K562 (cell line): Measurements from ENCODE around the gene GAB1. TPM values are rescaled to one million over a fixed set of nuclear protein-coding genes. Genes with fewer than 3 reads are reported as not detected.

Source experiments
- ATAC-seq: fragments of 200-7000 bp; cut with Tn5 transposase; 3 replicates; pipeline ENCODE4 v1.9.1; 2020; ENCODE audit warnings: moderate library complexity
- BruUV-seq: library from RNA; stranded (reverse); fragments of 400-500 nt; replicated peaks from 2 replicates; lab custom pipeline; 2021; lab: Mats Ljungman, UMichigan
- CTCF ChIA-PET: fragments of 300-600 bp; formaldehyde crosslinking; extraction: SDS; loops from one replicate; lab custom pipeline; 2021; ENCODE audit warnings: low intra/inter-chr PET ratio; lab: Yijun Ruan, JAX
- POLR2A ChIA-PET: fragments of 300-600, 350-650 bp; sonication (Branson Sonifier 250); formaldehyde crosslinking; extraction: SDS; loops from one replicate; lab custom pipeline; 2021; ENCODE audit warnings: antibody characterized with exemption, inconsistent platforms; lab: Yijun Ruan, JAX
- DNase-seq, 4 experiments: peaks; one replicate each; pipeline versions ENCODE4 v3.0.0 to v3.0.0-alpha.2; 2011 to 2018; ENCODE audit warnings: low spot score in 3 of 4, mixed read lengths in 3 of 4; ENCODE audit errors: extremely low read depth in 1 of 4
- FAIRE-seq: peaks from 2 replicates; lab custom pipeline; 2011; peaks lifted over from hg19 to GRCh38; lab: Jason Lieb, UNC
- H2AFZ ChIP-seq: 2 replicates; pipeline ENCODE4 v1.6.0; 2011; ENCODE audit warnings: low read depth, low read length, control low read depth, inconsistent platforms
- H3K27ac ChIP-seq: fragments of 200-600 bp; 3 replicates; pipeline ENCODE4 v1.8.0; 2011; ENCODE audit warnings: low read depth, mild to moderate bottlenecking, control low read depth, inconsistent platforms, low read length, moderate library complexity, mixed read lengths; ENCODE audit errors: extremely low read depth
- H3K27me3 ChIP-seq, 2 experiments: fragments of 300-600 bp in 1 of 2; 2 replicates in 1 of 2; 3 replicates in 1 of 2; pipeline versions ENCODE4 v1.6.0 to v1.8.0; 2011; ENCODE audit warnings: inconsistent platforms in 2 of 2, low read length in 2 of 2, mild to moderate bottlenecking in 1 of 2, mixed read lengths in 1 of 2, moderate library complexity in 1 of 2; ENCODE audit not compliant: control insufficient read depth in 2 of 2, insufficient read depth in 2 of 2
- H3K36me3 ChIP-seq: fragments of 300-600 bp; 3 replicates; pipeline ENCODE4 v1.8.0; 2011; ENCODE audit warnings: mild to moderate bottlenecking, low read length, inconsistent platforms; ENCODE audit not compliant: control insufficient read depth, insufficient read depth
- H3K4me1 ChIP-seq, 2 experiments: fragments of 200-600 bp in 1 of 2; replicated peaks in 1 of 2; 2 replicates in 1 of 2; 3 replicates in 1 of 2; pipeline versions ENCODE4 v1.5.1 to v1.8.0; 2011; ENCODE audit warnings: inconsistent platforms in 2 of 2, low read length in 2 of 2, mild to moderate bottlenecking in 1 of 2, mixed read lengths in 1 of 2, moderate library complexity in 1 of 2; ENCODE audit not compliant: control insufficient read depth in 2 of 2, insufficient read depth in 2 of 2
- H3K4me2 ChIP-seq: 2 replicates; pipeline ENCODE4 v1.6.1; 2011; ENCODE audit warnings: low read length, control low read depth, inconsistent platforms, mixed read lengths; ENCODE audit not compliant: insufficient read depth
- H3K4me3 ChIP-seq: fragments of 200-600 bp; sonication (generic), shearing (Covaris generic); 2 replicates; pipeline ENCODE4 v1.5.1; 2016; ENCODE audit warnings: control low read depth, inconsistent platforms
- H3K79me2 ChIP-seq: fragments of 200-600 bp; 3 replicates; pipeline ENCODE4 v1.8.0; 2011; ENCODE audit warnings: low read length, inconsistent platforms; ENCODE audit not compliant: control insufficient read depth, insufficient read depth
- H3K9ac ChIP-seq, 2 experiments: 2 replicates each; pipeline versions ENCODE4 v1.6.0 to v1.6.1; 2011; ENCODE audit warnings: low read depth in 2 of 2, low read length in 2 of 2, control low read depth in 1 of 2, inconsistent platforms in 1 of 2, mild to moderate bottlenecking in 1 of 2, mixed read lengths in 1 of 2; ENCODE audit not compliant: insufficient read depth in 1 of 2
- H3K9me1 ChIP-seq: one replicate; pipeline ENCODE4 v1.6.0; 2011; ENCODE audit warnings: inconsistent platforms, mild to moderate bottlenecking, low read length, moderate library complexity; ENCODE audit not compliant: control insufficient read depth, insufficient read depth
- H3K9me3 ChIP-seq: replicated peaks from 2 replicates; pipeline ENCODE4 v1.5.1; 2011; ENCODE audit warnings: low read depth, low read length, inconsistent platforms; ENCODE audit not compliant: control insufficient read depth, insufficient read depth
- H4K20me1 ChIP-seq: replicated peaks from 2 replicates; pipeline ENCODE4 v1.6.1; 2011; ENCODE audit warnings: low read length, inconsistent platforms, mixed read lengths; ENCODE audit not compliant: control insufficient read depth, insufficient read depth
- HINFP ChIP-seq: fragments of 450-650 bp; conservative IDR thresholded peaks from 2 replicates; pipeline ENCODE4 v1.6.1; 2016; ENCODE audit warnings: missing genetic modification characterization, low read depth, mild to moderate bottlenecking, control low read depth, missing compliant biosample characterization
- IRF9 ChIP-seq: fragments of 450-650 bp; IDR thresholded peaks from 2 replicates; pipeline ENCODE4 v1.6.1; 2016; ENCODE audit warnings: missing biosample characterization, missing genetic modification characterization
- MLLT1 ChIP-seq, 2 experiments: fragments of 450-650 bp; IDR thresholded peaks; 2 replicates each; pipeline ENCODE4 v1.6.1; 2016
- MYBL2 ChIP-seq, 2 experiments: fragments of 450-650 bp in 1 of 2; sonication (generic) in 1 of 2; formaldehyde crosslinking in 1 of 2; IDR thresholded peaks; 2 replicates each; pipeline versions ENCODE4 v1.6.1 to v1.8.1; 2017 to 2022; ENCODE audit warnings: borderline replicate concordance in 1 of 2, inconsistent platforms in 1 of 2, low read depth in 1 of 2, mild to moderate bottlenecking in 1 of 2, missing genetic modification reagents in 1 of 2, moderate library complexity in 1 of 2
- NEUROD1 ChIP-seq: fragments of 150-350 bp; IDR thresholded peaks from 2 replicates; pipeline ENCODE4 v1.6.1; 2014; ENCODE audit warnings: borderline replicate concordance, low read length, low read depth; ENCODE audit not compliant: partially characterized antibody
- SLC30A9 ChIP-seq: fragments of 250-450 bp; sonication (Bioruptor Pico); IDR thresholded peaks from 2 replicates; pipeline ENCODE4 v1.8.0; 2022; ENCODE audit warnings: mild to moderate bottlenecking, moderate library complexity
- TFAM ChIP-seq: fragments of 250-450 bp; sonication (Bioruptor Pico); conservative IDR thresholded peaks from 2 replicates; pipeline ENCODE4 v1.5.0; 2021; ENCODE audit warnings: mild to moderate bottlenecking, moderate library complexity
- XRCC5 ChIP-seq: fragments of 200-400 bp; formaldehyde crosslinking; IDR thresholded peaks from 2 replicates; pipeline ENCODE4 v1.6.1; 2017; ENCODE audit warnings: low read depth, mild to moderate bottlenecking, low read length
- ZBTB7A ChIP-seq: IDR thresholded peaks from 2 replicates; pipeline ENCODE4 v1.6.1; 2011; ENCODE audit warnings: low read depth, mild to moderate bottlenecking, low read length, moderate library complexity, borderline replicate concordance; ENCODE audit not compliant: control insufficient read depth
- ZFP1 ChIP-seq: fragments of 450-650 bp; formaldehyde crosslinking; IDR thresholded peaks from 2 replicates; pipeline ENCODE4 v1.4.0; 2020; ENCODE audit warnings: mild to moderate bottlenecking, mixed read lengths
- ZNF584 ChIP-seq: fragments of 200-800 bp; sonication (Bioruptor generic); IDR thresholded peaks from 2 replicates; pipeline ENCODE4 v1.6.1; 2016; ENCODE audit warnings: low read depth, mild to moderate bottlenecking, missing genetic modification characterization, missing compliant biosample characterization
- WGBS: fragments of 100-300 bp; shearing (Covaris generic); methylation state at CpG from one replicate; pipeline ENCODE4 v1.1.6; 2016; ENCODE audit warnings: low coverage, mixed read lengths; ENCODE audit not compliant: insufficient coverage; ENCODE audit errors: missing lambda C conversion rate; 5-methylcytosine and 5-hydroxymethylcytosine counted together
- in situ Hi-C: fragments of 300-500 bp; cut with MboI; formaldehyde crosslinking; loops from 4 replicates; pipeline ENCODE4 v1.15.0; 2018; ENCODE audit warnings: inconsistent platforms, mixed read lengths
- intact Hi-C: fragments of 100-400 bp; cut with micrococcal nuclease; formaldehyde crosslinking; loops from 2 replicates; pipeline ENCODE4 v1.14.2; 2022
- polyA plus RNA-seq, 8 experiments: library from polyadenylated mRNA; depleted of rRNA in 4 of 8; stranded (reverse) in 5 of 8; unstranded in 3 of 8; fragments of >200 nt; fragmentation: Nextera tagmentation in 2 of 8; fragmentation: Illumina TruSeq in 1 of 8; extraction: Ambion mirVana in 2 of 8; extraction: Trizol in 1 of 8; gene quantifications; 2 replicates each; pipeline versions ENCODE4 v1.2.1 to v1.2.3, GENCODE V29; 2011 to 2014; ENCODE audit warnings: inconsistent platforms in 1 of 8, missing spikeins in 1 of 8
- total RNA-seq, 7 experiments: library from RNA; depleted of rRNA in 6 of 7; stranded (reverse); fragments of >200 nt in 6 of 7; fragmentation: Illumina TruSeq in 2 of 7; extraction: Trizol in 2 of 7; gene quantifications; 2 replicates each; pipeline versions ENCODE4 v1.2.1 to v1.2.3, GENCODE V29; 2011 to 2021; ENCODE audit warnings: low replicate concordance in 1 of 7

Gene GAB1
- total and polyA plus RNA-seq, 9 of the 15 experiments (the other 6 are each of a cell fraction or from before 2014, with no cell fraction given) = 1.3 to 14.6 (median 7.5) TPM

GRCh38 chr4:143402776-143403552 is 66.3 kb downstream of the GAB1 start:
- no peak overlapping the region for H3K27ac ChIP-seq
- CTCF ChIA-PET = no interaction called here
- H3K9me3 ChIP-seq = no peaks in the 10 kb centered on the region
- H3K4me3 ChIP-seq = no peak overlapping the region
- H4K20me1 ChIP-seq = no peaks in the 10 kb centered on the region
- TF ChIP-seq ZNF584 (CRISPR knock-in tag) = no peak
- no peak for TF ChIP-seq TFAM
- no peak for TF ChIP-seq ZBTB7A
- no peak for TF ChIP-seq XRCC5
- TF ChIP-seq MYBL2 (IDR thresholded peaks at IDR 0.05; ENCODE audit: low read depth) = no peak
- no peak for TF ChIP-seq MYBL2 (CRISPR knock-in tag; IDR thresholded peaks at IDR 0.05; ENCODE audit: borderline replicate concordance)
- no peak for TF ChIP-seq SLC30A9 (CRISPR knock-in tag)
- TF ChIP-seq MLLT1 (IDR thresholded peaks at IDR 0.05) = no peak
- no peak for TF ChIP-seq HINFP (tag)
- no peak for TF ChIP-seq ZFP1
- no peak for TF ChIP-seq NEUROD1
- TF ChIP-seq IRF9 = no peak
- intact Hi-C loops (no loop called here), in situ Hi-C loops (no loop called here)
- no peaks in the 10 kb centered on the region for H3K27me3 ChIP-seq
- H2AFZ ChIP-seq = no peak overlapping the region
- no peak overlapping the region for H3K9ac ChIP-seq
- H3K4me2 ChIP-seq = no peak overlapping the region
- H3K9me1 ChIP-seq = no peaks in the 10 kb centered on the region
- WGBS = 57% methylated on average over 4 of the region's 4 CpGs
- no TSS peak for BruUV-seq
- POLR2A ChIA-PET = no interaction called here
- DNase-seq (no peak), FAIRE-seq (no peak), ATAC-seq (no peak)
- no peaks in the 10 kb centered on the region for H3K36me3 ChIP-seq
- H3K4me1 ChIP-seq = peaks cover 4% of the 10 kb centered on the region in 2 experiments; a peak in 3 of 5 replicates
- peaks cover 20% of the 10 kb centered on the region for H3K79me2 ChIP-seq
